ENCODE measurements around the gene IRGC. TPM values are rescaled to one million over a fixed set of nuclear protein-coding genes. Genes with fewer than 3 reads are reported as not detected.

IRGC gene
- total RNA-seq, 1 donor from 2014 or later, result not detected

GRCh38 chr19:43718627-43719377, 2.9 kb downstream of the IRGC start:
- no peak for ATAC-seq

GRCh38 chr19:43719378-43719868, 3.5 kb downstream of the IRGC start:
- intact Hi-C loops (cut with DNase I), result no loop called here
- DNase-seq (ENCODE audit: low spot score) (no peak), ATAC-seq (no peak)

More at GRCh38 chr19:43718627-43719377, 2.9 kb downstream of the IRGC start:
- DNase-seq (ENCODE audit: low spot score), result no peak
- intact Hi-C loops (cut with DNase I), result no loop called here

GRCh38 chr19:43719918-43720317, 4.0 kb downstream of the IRGC start:
- intact Hi-C loops (cut with DNase I), result no loop called here
- DNase-seq (ENCODE audit: low spot score) (no peak), ATAC-seq (no peak)

- DNase-seq (ENCODE audit: low spot score), result no peak
- intact Hi-C loops (cut with DNase I), result no loop called here
These were observed 5.1 kb downstream of the IRGC start for GRCh38 chr19:43720936-43721335.

GRCh38 chr19:43721469-43722048, 5.7 kb downstream of the IRGC start:
- DNase-seq (ENCODE audit: low spot score), result no peak
- ATAC-seq, result no peak
- intact Hi-C loops (cut with DNase I), result no loop called here

More at GRCh38 chr19:43720936-43721335, 5.1 kb downstream of the IRGC start:
- no peak for ATAC-seq

- ATAC-seq, result no peak
- DNase-seq (ENCODE audit: low spot score), result no peak
- intact Hi-C loops (cut with DNase I), result no loop called here
These were observed 7.7 kb downstream of the IRGC start for GRCh38 chr19:43723588-43723987.

GRCh38 chr19:43724896-43725295, 9.0 kb downstream of the IRGC start:
- intact Hi-C loops (cut with DNase I), result loop anchor here (5.0 kb wide), 1 partner anchor 1733 kb away; the partner anchor contains the start of gene ATP1A3
- ATAC-seq (no peak), DNase-seq (ENCODE audit: low spot score) (no peak)

GRCh38 chr19:43725468-43725867, 9.6 kb downstream of the IRGC start:
- DNase-seq (ENCODE audit: low spot score) (no peak), ATAC-seq (no peak)
- intact Hi-C loops (cut with DNase I), result loop anchor here (5.0 kb wide), 1 partner anchor 1733 kb away; the partner anchor contains the start of gene ATP1A3

GRCh38 chr19:43726736-43727592, 11.1 kb downstream of the IRGC start:
- DNase-seq (ENCODE audit: low spot score), result no peak
- intact Hi-C loops (cut with DNase I), result loop anchor here (5.0 kb wide), 1 partner anchor 1735 kb away; the partner anchor contains the start of gene ATP1A3
- no peak for ATAC-seq

- intact Hi-C loops (cut with DNase I), result loop anchor here (5.0 kb wide), 1 partner anchor 1735 kb away; the partner anchor contains the start of gene ATP1A3
- DNase-seq (ENCODE audit: low spot score) (no peak), ATAC-seq (no peak)
These were observed 11.6 kb downstream of the IRGC start for GRCh38 chr19:43727593-43727853.

- ATAC-seq (no peak), DNase-seq (ENCODE audit: low spot score) (no peak)
- intact Hi-C loops (cut with DNase I), result loop anchor here (5.0 kb wide), 1 partner anchor 1738 kb away; the partner anchor contains the start of gene ATP1A3
These were observed 14.0 kb downstream of the IRGC start for GRCh38 chr19:43729919-43730318.

- peak; percentile 33 for ATAC-seq
These were observed 15.5 kb downstream of the IRGC start for GRCh38 chr19:43731346-43731745.

GRCh38 chr19:43731846-43732245, 16.0 kb downstream of the IRGC start:
- intact Hi-C loops (cut with DNase I), result no loop called here
- DNase-seq (ENCODE audit: low spot score), result no peak
- ATAC-seq, result peak; percentile 79

More at GRCh38 chr19:43731346-43731745, 15.5 kb downstream of the IRGC start:
- DNase-seq (ENCODE audit: low spot score), result peak; percentile 66
- intact Hi-C loops (cut with DNase I), result no loop called here

GRCh38 chr19:43735013-43735412, 19.1 kb downstream of the IRGC start:
- no peak for DNase-seq (ENCODE audit: low spot score)
- intact Hi-C loops (cut with DNase I), result no loop called here
- no peak for ATAC-seq

- ATAC-seq, result no peak
- no peak for DNase-seq (ENCODE audit: low spot score)
- intact Hi-C loops (cut with DNase I), result no loop called here
These were observed 20.1 kb downstream of the IRGC start for GRCh38 chr19:43735957-43736356.

- DNase-seq (ENCODE audit: low spot score) (no peak), ATAC-seq (peak; percentile 84)
- intact Hi-C loops (cut with DNase I), result no loop called here
These were observed 22.9 kb downstream of the IRGC start for GRCh38 chr19:43738780-43739211.

GRCh38 chr19:43739439-43740235, 23.8 kb downstream of the IRGC start:
- no peak for ATAC-seq

GRCh38 chr19:43741075-43741825, 25.4 kb downstream of the IRGC start:
- DNase-seq (ENCODE audit: low spot score) (no peak), ATAC-seq (no peak)
- intact Hi-C loops (cut with DNase I), result no loop called here

More at GRCh38 chr19:43739439-43740235, 23.8 kb downstream of the IRGC start:
- DNase-seq (ENCODE audit: low spot score), result no peak
- intact Hi-C loops (cut with DNase I), result no loop called here

Data from sciatic nerve (tissue), 2 donors.